Measurements from ENCODE around the gene GSE1. TPM values are rescaled to one million over a fixed set of nuclear protein-coding genes. Genes with fewer than 3 reads are reported as not detected.

GSE1 gene
- total and polyA plus RNA-seq, 3 donors from 2014 or later = 49.9 to 212 (median 188) TPM

GRCh38 chr16:85658504-85659326, 45.6 kb downstream of the GSE1 start:
- TF ChIP-seq POLR2A (IDR thresholded peaks at IDR 0.05) (no peak), CTCF (IDR thresholded peaks at IDR 0.05) (no peak)
- H3K36me3 ChIP-seq (ENCODE audit: low read depth, missing control alignments) = no peaks in the 10 kb centered on the region
- no peaks in the 10 kb centered on the region for H3K9me3 ChIP-seq
- H3K4me3 ChIP-seq = no peak overlapping the region
- H3K27me3 ChIP-seq = no peaks in the 10 kb centered on the region
- WGBS, 2 donors = 83 to 84% methylated on average over 16 to 18 of the region's 18 CpGs
- DNase-seq = no peak
- H3K27ac ChIP-seq = no peak overlapping the region
- intact Hi-C loops (cut with DNase I; ENCODE audit: low total_unique reads) = no loop called here
- peaks cover 9% of the 10 kb centered on the region for H3K4me1 ChIP-seq

DNA sequence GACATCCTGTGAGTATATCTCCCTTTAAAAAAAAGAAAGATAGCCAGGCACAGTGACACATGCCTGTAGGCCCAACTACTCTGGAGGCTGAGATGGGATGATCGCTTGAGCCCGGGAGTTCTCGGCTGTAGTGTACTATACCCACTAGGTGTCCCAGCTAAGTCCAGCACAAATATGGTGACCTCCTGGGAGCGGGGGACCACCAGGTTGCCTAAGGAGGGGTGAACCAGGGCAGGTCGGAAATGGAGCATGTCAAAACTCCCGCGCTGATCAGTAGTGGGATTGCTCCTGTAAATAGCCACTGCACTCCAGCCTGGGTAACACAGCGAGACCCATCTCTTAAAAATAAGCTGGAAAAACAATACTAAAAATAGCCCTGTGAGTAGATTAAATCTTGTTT, 46.2 kb downstream of the GSE1 start:
- no peak for TF ChIP-seq POLR2A (IDR thresholded peaks at IDR 0.05)
- no peak for TF ChIP-seq CTCF (IDR thresholded peaks at IDR 0.05)
- intact Hi-C loops (cut with DNase I; ENCODE audit: low total_unique reads) = no loop called here
- no peaks in the 10 kb centered on the region for H3K9me3 ChIP-seq
- H3K36me3 ChIP-seq (ENCODE audit: low read depth, missing control alignments) = no peaks in the 10 kb centered on the region
- DNase-seq = no peak
- H3K27me3 ChIP-seq = no peaks in the 10 kb centered on the region
- no peak overlapping the region for H3K4me3 ChIP-seq
- WGBS, 2 donors = 82% methylated on average over 8 of the region's 8 CpGs
- H3K4me1 ChIP-seq = peaks cover 8% of the 10 kb centered on the region
- H3K27ac ChIP-seq = no peak overlapping the region

- Histone ChIP-seq H3K9me3 (no peaks in the 10 kb centered on the region), H3K4me3 (no peak overlapping the region), H3K4me1 (peaks cover 8% of the 10 kb centered on the region), H3K27ac (no peak overlapping the region), H3K36me3 (ENCODE audit: low read depth, missing control alignments) (no peaks in the 10 kb centered on the region), H3K27me3 (no peaks in the 10 kb centered on the region)
- TF ChIP-seq CTCF (IDR thresholded peaks at IDR 0.05) = peak; percentile 74 to 85 (median 74)
- no peak for TF ChIP-seq POLR2A (IDR thresholded peaks at IDR 0.05)
- peak; percentile 74 for DNase-seq
- 69 to 77% methylated on average over 4 to 12 of the region's 12 CpGs for WGBS, 2 donors
- intact Hi-C loops (cut with DNase I; ENCODE audit: low total_unique reads) = no loop called here
Measured at GRCh38 chr16:85659805-85660511, 46.8 kb downstream of the GSE1 start.

DNA sequence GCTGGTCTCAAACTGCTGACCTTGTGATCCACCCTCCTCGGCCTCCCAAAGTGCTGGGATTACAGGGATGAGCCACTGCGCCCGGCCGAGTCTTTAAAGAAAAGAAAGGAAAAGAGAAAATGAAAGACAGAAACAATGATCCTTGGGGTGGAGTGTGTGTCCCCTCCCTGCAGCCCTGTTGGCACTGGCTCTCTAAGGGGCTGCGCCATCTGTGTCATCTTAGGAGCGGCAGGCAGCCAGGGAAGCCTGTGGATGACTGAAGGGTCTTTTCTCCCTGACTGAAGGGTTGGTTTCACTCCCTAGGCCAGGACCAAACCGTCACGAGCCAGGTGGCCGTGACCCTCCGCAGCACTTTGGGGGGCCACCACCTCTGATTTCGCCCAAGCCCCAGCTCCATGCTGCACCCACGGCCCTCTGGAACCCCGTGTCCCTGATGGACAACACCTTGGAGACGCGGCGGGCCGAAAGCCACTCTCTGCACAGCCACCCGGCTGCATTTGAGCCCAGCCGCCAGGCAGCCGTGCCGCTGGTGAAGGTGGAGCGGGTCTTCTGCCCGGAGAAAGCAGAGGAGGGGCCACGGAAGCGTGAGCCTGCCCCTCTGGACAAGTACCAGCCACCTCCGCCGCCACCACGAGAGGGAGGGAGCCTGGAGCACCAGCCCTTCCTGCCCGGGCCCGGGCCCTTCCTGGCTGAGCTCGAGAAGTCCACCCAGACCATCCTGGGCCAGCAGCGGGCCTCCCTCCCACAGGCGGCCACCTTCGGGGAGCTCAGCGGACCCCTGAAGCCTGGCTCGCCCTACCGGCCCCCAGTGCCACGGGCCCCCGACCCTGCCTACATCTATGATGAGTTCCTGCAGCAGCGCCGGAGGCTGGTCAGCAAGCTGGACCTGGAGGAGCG, 48.0 kb downstream of the GSE1 start:
- H3K4me1 ChIP-seq = peaks cover 8% of the 10 kb centered on the region
- 89 to 91% methylated on average over 26 to 39 of the region's 42 CpGs for WGBS, 2 donors
- H3K27me3 ChIP-seq = no peaks in the 10 kb centered on the region
- no peak overlapping the region for H3K27ac ChIP-seq
- intact Hi-C loops (cut with DNase I; ENCODE audit: low total_unique reads) = no loop called here
- H3K4me3 ChIP-seq = no peak overlapping the region
- DNase-seq = no peak
- H3K9me3 ChIP-seq = no peaks in the 10 kb centered on the region
- TF ChIP-seq CTCF (IDR thresholded peaks at IDR 0.05) (no peak), POLR2A (IDR thresholded peaks at IDR 0.05) (no peak)
- no peaks in the 10 kb centered on the region for H3K36me3 ChIP-seq (ENCODE audit: low read depth, missing control alignments)

All from testis (tissue), 3 donors.